GM12801 (cell line): ENCODE measurements around the gene TRIP10.

Source experiments
- TF ChIP-seq, protein P1 (sequence below): IDR thresholded peaks from one replicate; pipeline ENCODE4 v1.5.1; 2011; ENCODE audit warnings: control low read depth; ENCODE audit not compliant: insufficient read length; ENCODE audit errors: extremely low read depth

The TRIP10 gene

DNA sequence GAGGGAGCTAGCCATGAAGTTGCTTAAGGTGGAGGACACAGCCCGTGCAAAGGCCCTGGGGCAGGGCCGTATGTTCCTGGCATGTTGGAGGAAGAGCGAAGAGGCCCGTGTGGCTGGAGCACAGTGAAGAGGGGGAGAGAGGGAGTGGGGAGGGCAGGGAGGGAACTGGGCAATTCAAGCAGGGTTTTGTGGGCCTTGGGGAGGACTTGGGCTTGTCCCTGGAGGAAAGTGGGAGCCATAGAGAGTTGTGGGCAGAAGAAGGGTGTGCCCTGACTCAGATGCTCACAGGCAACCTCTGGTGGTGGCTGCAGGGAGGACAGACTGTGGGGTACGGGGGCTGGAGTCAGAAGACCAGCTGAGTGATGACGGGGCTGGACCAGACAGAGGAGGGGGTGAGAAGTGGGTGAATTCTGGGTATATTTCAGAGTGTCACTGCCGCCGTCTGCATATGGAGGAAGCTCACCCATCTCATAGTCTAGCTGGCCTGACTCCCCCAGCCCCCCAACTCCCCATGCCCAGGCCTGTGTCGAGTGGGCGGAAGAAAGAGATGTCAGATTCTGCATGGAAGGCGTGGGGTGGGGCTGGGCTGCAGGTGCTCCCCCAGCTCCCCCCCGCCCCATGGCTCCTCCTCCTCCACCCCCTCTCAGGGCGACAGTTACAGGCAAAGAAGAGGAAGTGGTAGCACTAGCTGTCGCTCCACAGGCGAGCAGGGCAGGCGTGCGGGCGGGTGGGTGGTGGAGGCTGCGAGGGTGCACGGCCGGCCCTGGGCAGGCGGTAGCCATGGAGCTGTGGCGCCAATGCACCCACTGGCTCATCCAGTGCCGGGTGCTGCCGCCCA is 32.8 kb downstream of the TRIP10 start, which contains the start of gene VAV1:
TSS of gene VAV1 (plus strand) at position 681 of the 838 bp plus-strand sequence. CDS start at position 781, 100 bp downstream.
- TF ChIP-seq, protein P1, sequence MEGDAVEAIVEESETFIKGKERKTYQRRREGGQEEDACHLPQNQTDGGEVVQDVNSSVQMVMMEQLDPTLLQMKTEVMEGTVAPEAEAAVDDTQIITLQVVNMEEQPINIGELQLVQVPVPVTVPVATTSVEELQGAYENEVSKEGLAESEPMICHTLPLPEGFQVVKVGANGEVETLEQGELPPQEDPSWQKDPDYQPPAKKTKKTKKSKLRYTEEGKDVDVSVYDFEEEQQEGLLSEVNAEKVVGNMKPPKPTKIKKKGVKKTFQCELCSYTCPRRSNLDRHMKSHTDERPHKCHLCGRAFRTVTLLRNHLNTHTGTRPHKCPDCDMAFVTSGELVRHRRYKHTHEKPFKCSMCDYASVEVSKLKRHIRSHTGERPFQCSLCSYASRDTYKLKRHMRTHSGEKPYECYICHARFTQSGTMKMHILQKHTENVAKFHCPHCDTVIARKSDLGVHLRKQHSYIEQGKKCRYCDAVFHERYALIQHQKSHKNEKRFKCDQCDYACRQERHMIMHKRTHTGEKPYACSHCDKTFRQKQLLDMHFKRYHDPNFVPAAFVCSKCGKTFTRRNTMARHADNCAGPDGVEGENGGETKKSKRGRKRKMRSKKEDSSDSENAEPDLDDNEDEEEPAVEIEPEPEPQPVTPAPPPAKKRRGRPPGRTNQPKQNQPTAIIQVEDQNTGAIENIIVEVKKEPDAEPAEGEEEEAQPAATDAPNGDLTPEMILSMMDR = no peak

DNA sequence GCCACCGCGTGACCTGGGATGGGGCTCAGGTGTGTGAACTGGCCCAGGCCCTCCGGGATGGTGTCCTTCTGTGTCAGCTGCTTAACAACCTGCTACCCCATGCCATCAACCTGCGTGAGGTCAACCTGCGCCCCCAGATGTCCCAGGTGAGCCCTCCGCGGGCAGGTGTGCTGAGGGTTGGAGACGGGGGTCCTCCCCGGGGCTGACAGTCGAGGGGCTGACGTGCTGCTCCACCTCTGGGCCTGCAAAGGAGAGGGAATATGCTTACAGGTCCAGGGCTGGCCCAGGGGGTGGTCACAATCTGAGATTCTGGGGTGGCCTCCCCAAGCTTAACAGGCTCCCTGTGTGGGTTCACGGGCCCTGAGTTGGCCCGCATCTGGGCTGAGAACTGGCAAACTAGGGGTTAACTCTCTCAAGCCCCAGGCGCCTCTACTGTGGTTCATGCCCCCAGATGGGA is 33.4 kb downstream of the TRIP10 start:
- TF ChIP-seq, protein P1 = no peak

DNA sequence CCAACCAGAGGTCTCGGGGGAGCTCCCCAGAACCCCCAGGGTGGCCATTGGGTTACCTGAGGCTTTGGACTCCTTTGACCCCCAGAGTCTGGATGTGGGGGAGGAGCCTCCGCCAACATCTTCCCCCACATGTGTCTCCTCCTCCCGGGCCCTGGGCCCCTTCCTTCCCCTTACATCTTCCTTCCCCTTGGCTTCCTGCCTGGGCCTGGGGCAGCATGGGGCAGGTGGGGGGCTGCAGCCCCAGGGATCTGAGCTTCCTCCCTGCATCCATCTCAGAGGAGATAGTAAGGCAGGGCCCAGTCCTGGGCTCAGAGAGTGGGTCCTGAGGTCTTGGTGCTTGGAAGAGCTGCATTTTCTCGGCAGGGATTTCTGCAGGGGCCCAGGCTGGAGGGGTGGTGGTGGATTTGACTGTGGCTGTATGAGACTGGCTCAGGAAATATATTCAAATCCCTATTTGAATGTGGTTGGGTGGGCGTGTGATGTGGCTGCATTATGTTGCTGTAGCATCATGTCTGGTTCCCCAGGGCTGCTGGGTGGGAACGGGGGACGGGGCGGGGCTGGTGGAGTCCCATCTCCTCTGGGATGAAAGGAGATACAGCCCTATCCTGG is 33.9 kb downstream of the TRIP10 start:
- TF ChIP-seq, protein P1 = no peak

GRCh38 chr19:6774821-6775707 is 35.6 kb downstream of the TRIP10 start:
- TF ChIP-seq, protein P1 = no peak

- TF ChIP-seq, protein P1 = no peak
Observed at GRCh38 chr19:6776999-6777398, 37.5 kb downstream of the TRIP10 start.

DNA sequence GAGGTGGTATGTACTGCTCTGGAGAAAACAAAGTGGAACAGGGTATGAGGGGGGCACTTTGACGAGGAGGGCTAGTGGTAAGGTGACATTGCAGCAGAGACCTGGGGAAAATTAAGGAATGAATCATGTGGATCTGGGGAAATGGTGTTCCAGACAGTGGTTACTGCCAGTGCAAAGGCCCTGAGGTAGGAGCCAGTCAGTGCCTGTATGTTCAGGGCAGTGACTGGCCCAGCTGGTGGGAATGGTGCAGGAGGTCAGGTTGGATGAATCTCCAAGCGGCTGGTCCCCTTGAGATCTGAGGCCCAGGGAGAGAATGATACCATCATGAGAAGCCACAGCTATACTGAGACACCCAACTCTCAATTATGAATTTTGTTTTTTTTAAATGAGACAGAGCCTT is 38.0 kb downstream of the TRIP10 start:
- TF ChIP-seq, protein P1 = no peak

GRCh38 chr19:6778386-6778785 is 38.9 kb downstream of the TRIP10 start:
- TF ChIP-seq, protein P1 = no peak
